ENCODE results near the gene SLC22A12. TPM values are rescaled to one million over a fixed set of nuclear protein-coding genes. Genes with fewer than 3 reads are reported as not detected.

SLC22A12 gene
- total and polyA plus RNA-seq, 2 of the 8 experiments (the other 6 are each of a cell fraction or from before 2014, with no cell fraction given): not detected

- H3K79me2 ChIP-seq (ENCODE audit: control insufficient read depth in 1 of 2, insufficient read depth in 2 of 2, low read length in 2 of 2): no peaks in the 10 kb centered on the region
- peak overlapping the region; percentile 6 for H4K91ac ChIP-seq (replicated peaks; ENCODE audit: insufficient read length, low read length)
- H2AK5ac ChIP-seq (ENCODE audit: low read depth, low read length): no peak overlapping the region
- no peak overlapping the region for H3K4me2 ChIP-seq (ENCODE audit: insufficient read depth in 1 of 2, low read depth in 2 of 2, low read length in 2 of 2)
- H4K20me1 ChIP-seq (replicated peaks in 1 of 2; ENCODE audit: control insufficient read depth in 1 of 2, insufficient read depth in 2 of 2, low read length in 2 of 2): no peaks in the 10 kb centered on the region
- H3K56ac ChIP-seq (replicated peaks; ENCODE audit: insufficient read length, low read depth, low read length): no peak overlapping the region
- H2BK15ac ChIP-seq (ENCODE audit: low read length): no peak overlapping the region; the same call in 1 of the 2 replicates
- H3K23ac ChIP-seq (ENCODE audit: insufficient read length): no peak overlapping the region
- peak overlapping the region; percentile 83 for H3K18ac ChIP-seq (ENCODE audit: extremely low read depth, low read length)
- no peak overlapping the region for H3K27ac ChIP-seq (ENCODE audit: low read depth, low read length)
- TF ChIP-seq SRF (IDR thresholded peaks at IDR 0.05; ENCODE audit: low read depth, low read length) (no peak), CHD2 (IDR thresholded peaks at IDR 0.05; ENCODE audit: low read length) (no peak), TCF12 (IDR thresholded peaks at IDR 0.05; ENCODE audit: low read depth, low read length) (no peak), CREB1 (IDR thresholded peaks at IDR 0.05) (no peak), BACH1 (IDR thresholded peaks at IDR 0.05; ENCODE audit: low read length) (no peak), RNF2 (IDR thresholded peaks at IDR 0.05; ENCODE audit: borderline replicate concordance, low read depth, low read length, missing control alignments, poor library complexity, severe bottlenecking) (no peak), ZNF274 (IDR thresholded peaks at IDR 0.05; ENCODE audit: borderline replicate concordance, extremely low read depth, low read length) (no peak), POLR2A (IDR thresholded peaks at IDR 0.05; ENCODE audit: control extremely low read depth in 1 of 2, low read depth in 2 of 2, low read length in 2 of 2) (no peak), KDM1A (IDR thresholded peaks at IDR 0.05; ENCODE audit: borderline replicate concordance, low read length) (no peak)
- POLR2A ChIA-PET (ENCODE audit: partially characterized antibody): interaction anchor here (0.6 to 0.7 kb wide), 2 partner anchors 19 to 91 kb away, joined by 3 to 4 read pairs; partner anchors contain the start of gene SLC22A12
- H2AFZ ChIP-seq (ENCODE audit: low read length): peak overlapping the region; percentile 45; the same call in 1 of the 2 replicates
- H3K4me3 ChIP-seq (ENCODE audit: extremely low read depth in 1 of 4, insufficient read depth in 2 of 4, low read depth in 3 of 4, low read length in 4 of 4): no peak overlapping the region
- no peak overlapping the region for H4K5ac ChIP-seq (ENCODE audit: insufficient read length, low read depth, low read length)
- no peak overlapping the region for H3K14ac ChIP-seq (ENCODE audit: insufficient read length)
- no peaks in the 10 kb centered on the region for H3K9me3 ChIP-seq (ENCODE audit: insufficient read depth in 2 of 2, low read depth in 1 of 2, low read length in 1 of 2)
- CTCF ChIA-PET (ENCODE audit: partially characterized antibody): interaction anchor here (0.7 to 3.0 kb wide), 12 partner anchors 9 to 210 kb away, joined by 3 to 17 read pairs (median 3); no protein-coding TSS in a partner anchor
- H2BK12ac ChIP-seq (ENCODE audit: low read depth, low read length): peak overlapping the region; percentile 75
- no peak overlapping the region for H3K4ac ChIP-seq (replicated peaks; ENCODE audit: insufficient read length, low read depth, low read length)
- no peaks in the 10 kb centered on the region for H3K36me3 ChIP-seq (ENCODE audit: control insufficient read depth in 2 of 4, insufficient read depth in 4 of 4, low read length in 3 of 4)
- H2BK120ac ChIP-seq (replicated peaks; ENCODE audit: low read depth, low read length): no peak overlapping the region
- DNase-seq (ENCODE audit: low read depth in 1 of 2, low spot score in 2 of 2): no peak
- H3K4me1 ChIP-seq (replicated peaks in 1 of 4; ENCODE audit: control insufficient read depth in 3 of 4, insufficient read depth in 4 of 4, low read length in 3 of 4): peaks cover 0 to 18% (median 12%) of the 10 kb centered on the region in 4 experiments; a peak in 6 of 7 replicates
- H4K8ac ChIP-seq (ENCODE audit: extremely low read depth, insufficient read depth, low read length): no peak overlapping the region; the same call in 1 of the 2 replicates
- 76% methylated on average over 22 of the region's 22 CpGs; no CpG with 5 or more reads in 1 of the 2 experiments for WGBS, 2 experiments (ENCODE audit: extremely low coverage in 1 of 2, insufficient coverage in 1 of 2, insufficient read length in 1 of 2, insufficient replicate concordance in 2 of 2, low coverage in 1 of 2, low lambda C conversion rate in 2 of 2, missing lambda C conversion rate in 1 of 2)
- 0 out of 2 replicates have a peak overlapping the region, but pooled peaks have one; percentile 32 for H2BK20ac ChIP-seq (ENCODE audit: low read length)
- no peaks in the 10 kb centered on the region for H3K79me1 ChIP-seq (ENCODE audit: low read depth, low read length)
- no peak overlapping the region for H3K9ac ChIP-seq (replicated peaks in 1 of 4; ENCODE audit: extremely low read depth in 1 of 4, low read depth in 3 of 4, low read length in 3 of 4)
- peaks cover 0 to 3% (median 0%) of the 10 kb centered on the region in 4 experiments; a peak in 3 of 7 replicates for H3K27me3 ChIP-seq (replicated peaks in 1 of 4; ENCODE audit: control insufficient read depth in 3 of 4, extremely low read depth in 1 of 4, insufficient read depth in 3 of 4, low read length in 3 of 4)
- no peaks in the 10 kb centered on the region for H3K23me2 ChIP-seq (ENCODE audit: low read depth, low read length)
- peak overlapping the region; percentile 39; the same call in 1 of the 2 replicates for H2BK5ac ChIP-seq (ENCODE audit: low read depth, low read length)
- no peak for FAIRE-seq
Measured at GRCh38 chr11:64571410-64572091, 19.5 kb upstream of the SLC22A12 start.

Measured in H1 (cell line).